Tibial artery (tissue), 4 donors: ENCODE measurements around the gene NPC1.

Experiments used
- DNase-seq, 2 donors: peaks; one replicate each; pipeline ENCODE4 v3.0.0-alpha.2; 2019
- H3K27ac ChIP-seq, 2 donors: fragments of 200-600 bp; sonication (generic) in 1 of 2; 1 replicate in 1 of 2; 2 replicates in 1 of 2; pipeline ENCODE4 v1.5.1; 2018 to 2019; ENCODE audit warnings: mild to moderate bottlenecking in 1 of 2
- H3K27me3 ChIP-seq, 2 donors: fragments of 200-600 bp; sonication (generic) in 1 of 2; one replicate each; pipeline versions ENCODE4 v1.5.1 to v1.6.0; 2016 to 2019
- H3K36me3 ChIP-seq, 3 donors: fragments of 200-600 bp; sonication (generic) in 2 of 3; one replicate each; pipeline ENCODE4 v1.5.1; 2016 to 2019; ENCODE audit warnings: mild to moderate bottlenecking in 2 of 3
- H3K4me1 ChIP-seq, 4 donors: fragments of 200-600 bp; sonication (generic) in 2 of 4; 1 replicate in 3 of 4; 2 replicates in 1 of 4; pipeline ENCODE4 v1.5.1; 2016 to 2019
- H3K4me3 ChIP-seq, 2 donors: fragments of 200-600 bp; sonication (generic) in 1 of 2; 1 replicate in 1 of 2; 2 replicates in 1 of 2; pipeline ENCODE4 v1.5.1; 2018 to 2019; ENCODE audit warnings: mild to moderate bottlenecking in 2 of 2
- H3K9me3 ChIP-seq, 3 donors: fragments of 200-600 bp; sonication (generic) in 1 of 3; one replicate each; pipeline ENCODE4 v1.5.1; 2016 to 2019
- intact Hi-C: fragments of 100-400 bp; cut with DNase I; formaldehyde crosslinking; loops from one replicate; pipeline ENCODE4 v1.15.0; 2023; ENCODE audit warnings: low total_unique reads
- TF ChIP-seq, protein P1 (sequence below), 2 experiments: fragments of 200-600 bp in 1 of 2; fragments of 450-650 bp in 1 of 2; IDR thresholded peaks; one replicate each; pipeline ENCODE4 v1.5.1; 2017 to 2019; ENCODE audit warnings: antibody characterized with exemption in 2 of 2, mild to moderate bottlenecking in 1 of 2, moderate library complexity in 1 of 2

NPC1 gene

DNA sequence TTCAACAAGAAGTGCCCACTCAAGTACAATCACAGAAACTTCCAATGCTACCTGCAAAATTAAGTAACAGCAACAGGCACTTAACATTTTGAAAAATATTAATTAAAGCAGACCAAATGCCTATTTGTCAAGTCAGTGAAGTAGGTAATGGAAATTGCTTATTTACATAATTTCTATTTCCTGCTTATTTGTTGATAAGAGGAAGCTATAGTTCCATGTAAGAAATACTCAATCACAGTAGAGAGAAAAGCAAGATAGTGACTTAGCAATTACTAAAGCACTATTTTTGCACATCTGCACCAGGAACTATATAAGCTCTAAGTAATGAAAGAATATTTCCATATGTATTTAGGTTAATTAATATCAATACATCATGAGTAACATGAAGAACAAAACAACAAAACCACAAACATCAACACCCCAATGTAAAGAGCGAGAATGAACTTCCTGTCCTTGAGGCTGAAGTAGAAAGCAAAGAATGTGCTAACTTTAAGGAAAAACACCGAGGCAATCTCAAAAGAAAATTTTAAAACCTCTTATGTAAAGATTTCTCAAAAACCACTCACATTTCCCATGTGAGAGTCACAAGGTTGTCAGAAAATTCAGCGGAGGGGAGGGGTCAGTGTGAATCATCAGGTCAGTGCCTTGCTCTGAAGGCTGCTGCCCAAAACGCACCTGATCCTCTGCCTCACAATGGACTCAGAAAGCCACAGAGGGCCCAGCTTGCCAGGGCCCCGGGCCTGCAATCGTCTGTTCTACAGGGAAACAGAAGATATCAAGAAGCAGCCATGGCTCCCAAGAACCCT lies 12.5 kb downstream of the NPC1 start:
- Histone ChIP-seq H3K4me3 (no peak overlapping the region), H3K27ac (no peak overlapping the region), H3K4me1 (peaks cover 0 to 13% (median 2%) of the 10 kb centered on the region in 4 donors), H3K27me3 (no peaks in the 10 kb centered on the region), H3K36me3 (peaks cover 32 to 60% (median 35%) of the 10 kb centered on the region in 3 donors), H3K9me3 (no peaks in the 10 kb centered on the region)
- DNase-seq, result no peak
- TF ChIP-seq, protein P1, sequence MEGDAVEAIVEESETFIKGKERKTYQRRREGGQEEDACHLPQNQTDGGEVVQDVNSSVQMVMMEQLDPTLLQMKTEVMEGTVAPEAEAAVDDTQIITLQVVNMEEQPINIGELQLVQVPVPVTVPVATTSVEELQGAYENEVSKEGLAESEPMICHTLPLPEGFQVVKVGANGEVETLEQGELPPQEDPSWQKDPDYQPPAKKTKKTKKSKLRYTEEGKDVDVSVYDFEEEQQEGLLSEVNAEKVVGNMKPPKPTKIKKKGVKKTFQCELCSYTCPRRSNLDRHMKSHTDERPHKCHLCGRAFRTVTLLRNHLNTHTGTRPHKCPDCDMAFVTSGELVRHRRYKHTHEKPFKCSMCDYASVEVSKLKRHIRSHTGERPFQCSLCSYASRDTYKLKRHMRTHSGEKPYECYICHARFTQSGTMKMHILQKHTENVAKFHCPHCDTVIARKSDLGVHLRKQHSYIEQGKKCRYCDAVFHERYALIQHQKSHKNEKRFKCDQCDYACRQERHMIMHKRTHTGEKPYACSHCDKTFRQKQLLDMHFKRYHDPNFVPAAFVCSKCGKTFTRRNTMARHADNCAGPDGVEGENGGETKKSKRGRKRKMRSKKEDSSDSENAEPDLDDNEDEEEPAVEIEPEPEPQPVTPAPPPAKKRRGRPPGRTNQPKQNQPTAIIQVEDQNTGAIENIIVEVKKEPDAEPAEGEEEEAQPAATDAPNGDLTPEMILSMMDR (IDR thresholded peaks at IDR 0.05), result no peak
- intact Hi-C loops, result no loop called here

DNA sequence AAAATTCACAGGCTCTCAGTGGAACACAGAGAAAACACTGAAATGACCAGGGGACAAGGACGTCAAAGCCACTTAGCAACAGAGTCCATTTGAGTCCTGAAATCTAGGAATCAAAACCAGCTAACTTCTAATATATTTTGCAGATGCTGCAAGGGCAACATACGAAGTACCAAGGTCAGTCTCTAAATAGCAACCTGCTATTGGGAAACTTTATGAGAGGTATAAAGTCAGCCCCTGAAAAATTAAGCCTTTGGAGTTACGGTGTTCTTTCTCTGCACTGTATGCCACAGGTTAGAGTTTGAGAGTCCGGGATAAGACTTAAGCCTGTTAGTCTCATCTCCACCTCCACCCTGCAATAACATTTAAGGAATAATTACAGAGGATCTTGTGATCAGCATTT lies 13.3 kb downstream of the NPC1 start:
- no peak for DNase-seq
- H3K4me3 ChIP-seq, result no peak overlapping the region
- no peaks in the 10 kb centered on the region for H3K27me3 ChIP-seq
- intact Hi-C loops, result no loop called here
- TF ChIP-seq, protein P1 (IDR thresholded peaks at IDR 0.05), result no peak
- peaks cover 39 to 68% (median 42%) of the 10 kb centered on the region in 3 donors for H3K36me3 ChIP-seq
- H3K4me1 ChIP-seq, result peaks cover 0 to 10% (median 2%) of the 10 kb centered on the region in 4 donors
- no peaks in the 10 kb centered on the region for H3K9me3 ChIP-seq
- H3K27ac ChIP-seq, result no peak overlapping the region

DNA sequence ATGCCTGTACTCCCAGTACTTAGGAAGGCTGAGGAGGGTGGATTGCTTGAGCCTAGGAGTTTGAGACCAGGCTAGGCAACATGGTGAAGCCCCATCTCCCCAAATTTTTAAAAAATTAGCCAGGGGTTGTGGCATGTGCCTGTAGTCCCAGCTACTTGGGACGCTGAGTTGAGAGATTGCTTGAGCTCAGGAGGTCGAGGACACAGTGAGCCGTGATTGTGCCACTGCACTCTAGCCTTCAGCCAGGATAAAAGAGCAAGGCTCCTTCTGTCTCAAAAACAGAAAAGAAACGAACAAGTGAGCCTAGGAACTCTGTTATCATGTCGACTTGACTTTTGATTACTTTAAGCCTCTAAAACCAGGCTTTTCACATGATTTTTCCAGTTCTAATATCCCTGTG lies 13.7 kb downstream of the NPC1 start:
- Histone ChIP-seq H3K4me3 (no peak overlapping the region), H3K9me3 (no peaks in the 10 kb centered on the region), H3K27me3 (no peaks in the 10 kb centered on the region), H3K36me3 (peaks cover 43 to 71% (median 47%) of the 10 kb centered on the region in 3 donors), H3K27ac (no peak overlapping the region), H3K4me1 (peaks cover 0 to 10% (median 2%) of the 10 kb centered on the region in 4 donors)
- DNase-seq, result no peak
- intact Hi-C loops, result no loop called here
- TF ChIP-seq, protein P1 (IDR thresholded peaks at IDR 0.05), result no peak

GRCh38 chr18:23572012-23572411 lies 14.3 kb downstream of the NPC1 start:
- H3K27me3 ChIP-seq, result no peaks in the 10 kb centered on the region
- no peaks in the 10 kb centered on the region for H3K9me3 ChIP-seq
- H3K4me3 ChIP-seq, result no peak overlapping the region
- no peak overlapping the region for H3K27ac ChIP-seq
- intact Hi-C loops, result no loop called here
- TF ChIP-seq, protein P1 (IDR thresholded peaks at IDR 0.05), result no peak
- peaks cover 49 to 73% (median 52%) of the 10 kb centered on the region in 3 donors for H3K36me3 ChIP-seq
- H3K4me1 ChIP-seq, result peaks cover 0 to 10% (median 2%) of the 10 kb centered on the region in 4 donors
- DNase-seq, result no peak

- Histone ChIP-seq H3K4me3 (no peak overlapping the region), H3K27me3 (no peaks in the 10 kb centered on the region), H3K9me3 (no peaks in the 10 kb centered on the region), H3K36me3 (peaks cover 48 to 75% (median 62%) of the 10 kb centered on the region in 3 donors), H3K4me1 (peaks cover 0 to 10% (median 2%) of the 10 kb centered on the region in 4 donors), H3K27ac (no peak overlapping the region)
- intact Hi-C loops, result no loop called here
- TF ChIP-seq, protein P1 (IDR thresholded peaks at IDR 0.05), result no peak
- DNase-seq, result no peak
Observed at GRCh38 chr18:23570912-23571504, 15.3 kb downstream of the NPC1 start.
